Measurements from ENCODE around the gene C11orf24. TPM values are rescaled to one million over a fixed set of nuclear protein-coding genes. Genes with fewer than 3 reads are reported as not detected.

C11orf24 gene
- total RNA-seq, 1 experiment from 2014 or later, result 53.7 TPM

DNA sequence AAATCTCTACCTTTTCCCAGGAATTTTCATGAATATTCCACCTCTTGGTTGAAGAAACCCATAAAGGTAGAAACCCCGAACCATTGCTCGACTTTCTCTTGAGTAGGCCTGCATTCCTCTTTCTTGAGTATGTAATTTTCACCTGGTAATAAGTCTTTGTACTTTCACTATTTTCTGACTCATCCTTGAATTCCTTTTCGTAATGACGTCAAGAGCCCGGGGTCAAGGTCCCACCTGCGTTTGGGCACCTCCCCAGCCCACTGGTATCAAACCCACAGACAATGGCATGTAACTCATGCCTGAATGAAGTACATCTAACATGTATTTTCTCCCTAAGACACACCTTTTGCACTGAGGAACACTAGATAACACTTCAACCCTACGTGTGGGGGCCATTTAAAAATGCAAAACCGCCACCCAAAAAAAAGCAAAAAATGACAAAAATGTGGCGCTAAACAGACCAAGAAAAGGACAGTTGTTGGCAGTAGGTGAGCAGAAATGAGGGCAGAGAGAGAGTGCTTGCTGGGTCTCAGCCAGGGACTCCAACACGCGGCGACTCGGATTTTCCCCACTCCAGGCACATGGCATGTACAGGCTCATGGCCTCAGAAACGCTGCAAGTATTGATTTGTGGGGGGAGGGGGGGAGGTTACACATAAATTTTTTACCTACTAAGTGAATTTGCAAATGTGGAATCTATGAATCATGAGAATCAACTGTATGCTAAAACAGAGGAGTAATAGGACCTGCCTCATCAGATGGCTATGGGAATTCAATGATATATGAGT lies 4.1 kb upstream of the C11orf24 start:
- no peaks in the 10 kb centered on the region for H3K9me3 Mint-ChIP-seq
- ATAC-seq, result no peak
- no peaks in the 10 kb centered on the region for H3K27me3 Mint-ChIP-seq (ENCODE audit: low read depth)
- H3K4me1 Mint-ChIP-seq, result peaks cover 14% of the 10 kb centered on the region
- no peaks in the 10 kb centered on the region for H3K36me3 Mint-ChIP-seq
- TF ChIP-seq, protein P1, sequence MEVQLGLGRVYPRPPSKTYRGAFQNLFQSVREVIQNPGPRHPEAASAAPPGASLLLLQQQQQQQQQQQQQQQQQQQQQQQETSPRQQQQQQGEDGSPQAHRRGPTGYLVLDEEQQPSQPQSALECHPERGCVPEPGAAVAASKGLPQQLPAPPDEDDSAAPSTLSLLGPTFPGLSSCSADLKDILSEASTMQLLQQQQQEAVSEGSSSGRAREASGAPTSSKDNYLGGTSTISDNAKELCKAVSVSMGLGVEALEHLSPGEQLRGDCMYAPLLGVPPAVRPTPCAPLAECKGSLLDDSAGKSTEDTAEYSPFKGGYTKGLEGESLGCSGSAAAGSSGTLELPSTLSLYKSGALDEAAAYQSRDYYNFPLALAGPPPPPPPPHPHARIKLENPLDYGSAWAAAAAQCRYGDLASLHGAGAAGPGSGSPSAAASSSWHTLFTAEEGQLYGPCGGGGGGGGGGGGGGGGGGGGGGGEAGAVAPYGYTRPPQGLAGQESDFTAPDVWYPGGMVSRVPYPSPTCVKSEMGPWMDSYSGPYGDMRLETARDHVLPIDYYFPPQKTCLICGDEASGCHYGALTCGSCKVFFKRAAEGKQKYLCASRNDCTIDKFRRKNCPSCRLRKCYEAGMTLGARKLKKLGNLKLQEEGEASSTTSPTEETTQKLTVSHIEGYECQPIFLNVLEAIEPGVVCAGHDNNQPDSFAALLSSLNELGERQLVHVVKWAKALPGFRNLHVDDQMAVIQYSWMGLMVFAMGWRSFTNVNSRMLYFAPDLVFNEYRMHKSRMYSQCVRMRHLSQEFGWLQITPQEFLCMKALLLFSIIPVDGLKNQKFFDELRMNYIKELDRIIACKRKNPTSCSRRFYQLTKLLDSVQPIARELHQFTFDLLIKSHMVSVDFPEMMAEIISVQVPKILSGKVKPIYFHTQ (CRISPR knock-in tag; IDR thresholded peaks at IDR 0.05), result no peak
- TF ChIP-seq, protein P2, sequence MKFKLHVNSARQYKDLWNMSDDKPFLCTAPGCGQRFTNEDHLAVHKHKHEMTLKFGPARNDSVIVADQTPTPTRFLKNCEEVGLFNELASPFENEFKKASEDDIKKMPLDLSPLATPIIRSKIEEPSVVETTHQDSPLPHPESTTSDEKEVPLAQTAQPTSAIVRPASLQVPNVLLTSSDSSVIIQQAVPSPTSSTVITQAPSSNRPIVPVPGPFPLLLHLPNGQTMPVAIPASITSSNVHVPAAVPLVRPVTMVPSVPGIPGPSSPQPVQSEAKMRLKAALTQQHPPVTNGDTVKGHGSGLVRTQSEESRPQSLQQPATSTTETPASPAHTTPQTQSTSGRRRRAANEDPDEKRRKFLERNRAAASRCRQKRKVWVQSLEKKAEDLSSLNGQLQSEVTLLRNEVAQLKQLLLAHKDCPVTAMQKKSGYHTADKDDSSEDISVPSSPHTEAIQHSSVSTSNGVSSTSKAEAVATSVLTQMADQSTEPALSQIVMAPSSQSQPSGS (CRISPR knock-in tag; IDR thresholded peaks at IDR 0.05; ENCODE audit: borderline replicate concordance, low read depth), result no peak
- TF ChIP-seq, protein P3, sequence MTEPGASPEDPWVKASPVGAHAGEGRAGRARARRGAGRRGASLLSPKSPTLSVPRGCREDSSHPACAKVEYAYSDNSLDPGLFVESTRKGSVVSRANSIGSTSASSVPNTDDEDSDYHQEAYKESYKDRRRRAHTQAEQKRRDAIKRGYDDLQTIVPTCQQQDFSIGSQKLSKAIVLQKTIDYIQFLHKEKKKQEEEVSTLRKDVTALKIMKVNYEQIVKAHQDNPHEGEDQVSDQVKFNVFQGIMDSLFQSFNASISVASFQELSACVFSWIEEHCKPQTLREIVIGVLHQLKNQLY (CRISPR knock-in tag; IDR thresholded peaks at IDR 0.05), result no peak
- TF ChIP-seq, protein P4, sequence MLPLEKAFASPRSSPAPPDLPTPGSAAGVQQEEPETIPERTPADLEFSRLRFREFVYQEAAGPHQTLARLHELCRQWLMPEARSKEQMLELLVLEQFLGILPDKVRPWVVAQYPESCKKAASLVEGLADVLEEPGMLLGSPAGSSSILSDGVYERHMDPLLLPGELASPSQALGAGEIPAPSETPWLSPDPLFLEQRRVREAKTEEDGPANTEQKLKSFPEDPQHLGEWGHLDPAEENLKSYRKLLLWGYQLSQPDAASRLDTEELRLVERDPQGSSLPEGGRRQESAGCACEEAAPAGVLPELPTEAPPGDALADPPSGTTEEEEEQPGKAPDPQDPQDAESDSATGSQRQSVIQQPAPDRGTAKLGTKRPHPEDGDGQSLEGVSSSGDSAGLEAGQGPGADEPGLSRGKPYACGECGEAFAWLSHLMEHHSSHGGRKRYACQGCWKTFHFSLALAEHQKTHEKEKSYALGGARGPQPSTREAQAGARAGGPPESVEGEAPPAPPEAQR (CRISPR knock-in tag; IDR thresholded peaks at IDR 0.05), result no peak
- no peak for TF ChIP-seq PRRX2 (CRISPR knock-in tag; IDR thresholded peaks at IDR 0.05)
- TF ChIP-seq, protein P5, sequence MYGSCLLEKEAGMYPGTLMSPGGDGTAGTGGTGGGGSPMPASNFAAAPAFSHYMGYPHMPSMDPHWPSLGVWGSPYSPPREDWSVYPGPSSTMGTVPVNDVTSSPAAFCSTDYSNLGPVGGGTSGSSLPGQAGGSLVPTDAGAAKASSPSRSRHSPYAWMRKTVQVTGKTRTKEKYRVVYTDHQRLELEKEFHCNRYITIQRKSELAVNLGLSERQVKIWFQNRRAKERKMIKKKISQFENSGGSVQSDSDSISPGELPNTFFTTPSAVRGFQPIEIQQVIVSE (CRISPR knock-in tag; IDR thresholded peaks at IDR 0.05; ENCODE audit: borderline replicate concordance), result no peak
- TF ChIP-seq EMX1 (CRISPR knock-in tag; IDR thresholded peaks at IDR 0.05), result no peak
- TF ChIP-seq ZNF263 (CRISPR knock-in tag; IDR thresholded peaks at IDR 0.05; ENCODE audit: low read depth), result no peak
- TF ChIP-seq HMGA2 (CRISPR knock-in tag; IDR thresholded peaks at IDR 0.05), result no peak
- TF ChIP-seq, protein P6, sequence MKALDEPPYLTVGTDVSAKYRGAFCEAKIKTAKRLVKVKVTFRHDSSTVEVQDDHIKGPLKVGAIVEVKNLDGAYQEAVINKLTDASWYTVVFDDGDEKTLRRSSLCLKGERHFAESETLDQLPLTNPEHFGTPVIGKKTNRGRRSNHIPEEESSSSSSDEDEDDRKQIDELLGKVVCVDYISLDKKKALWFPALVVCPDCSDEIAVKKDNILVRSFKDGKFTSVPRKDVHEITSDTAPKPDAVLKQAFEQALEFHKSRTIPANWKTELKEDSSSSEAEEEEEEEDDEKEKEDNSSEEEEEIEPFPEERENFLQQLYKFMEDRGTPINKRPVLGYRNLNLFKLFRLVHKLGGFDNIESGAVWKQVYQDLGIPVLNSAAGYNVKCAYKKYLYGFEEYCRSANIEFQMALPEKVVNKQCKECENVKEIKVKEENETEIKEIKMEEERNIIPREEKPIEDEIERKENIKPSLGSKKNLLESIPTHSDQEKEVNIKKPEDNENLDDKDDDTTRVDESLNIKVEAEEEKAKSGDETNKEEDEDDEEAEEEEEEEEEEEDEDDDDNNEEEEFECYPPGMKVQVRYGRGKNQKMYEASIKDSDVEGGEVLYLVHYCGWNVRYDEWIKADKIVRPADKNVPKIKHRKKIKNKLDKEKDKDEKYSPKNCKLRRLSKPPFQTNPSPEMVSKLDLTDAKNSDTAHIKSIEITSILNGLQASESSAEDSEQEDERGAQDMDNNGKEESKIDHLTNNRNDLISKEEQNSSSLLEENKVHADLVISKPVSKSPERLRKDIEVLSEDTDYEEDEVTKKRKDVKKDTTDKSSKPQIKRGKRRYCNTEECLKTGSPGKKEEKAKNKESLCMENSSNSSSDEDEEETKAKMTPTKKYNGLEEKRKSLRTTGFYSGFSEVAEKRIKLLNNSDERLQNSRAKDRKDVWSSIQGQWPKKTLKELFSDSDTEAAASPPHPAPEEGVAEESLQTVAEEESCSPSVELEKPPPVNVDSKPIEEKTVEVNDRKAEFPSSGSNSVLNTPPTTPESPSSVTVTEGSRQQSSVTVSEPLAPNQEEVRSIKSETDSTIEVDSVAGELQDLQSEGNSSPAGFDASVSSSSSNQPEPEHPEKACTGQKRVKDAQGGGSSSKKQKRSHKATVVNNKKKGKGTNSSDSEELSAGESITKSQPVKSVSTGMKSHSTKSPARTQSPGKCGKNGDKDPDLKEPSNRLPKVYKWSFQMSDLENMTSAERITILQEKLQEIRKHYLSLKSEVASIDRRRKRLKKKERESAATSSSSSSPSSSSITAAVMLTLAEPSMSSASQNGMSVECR (CRISPR knock-in tag; IDR thresholded peaks at IDR 0.05; ENCODE audit: borderline replicate concordance), result no peak
- TF ChIP-seq NFE2L1 (CRISPR knock-in tag; IDR thresholded peaks at IDR 0.05), result no peak
- ChIA-PET POLR2A (no interaction called here), CTCF (interaction anchor here (0.8 kb wide), 1 partner anchor 22 kb away, joined by 4 read pairs; no protein-coding TSS in a partner anchor)
- H3K4me3 Mint-ChIP-seq, result no peak overlapping the region
- DNase-seq (ENCODE audit: low spot score), result no peak
- no peak overlapping the region for H3K27ac Mint-ChIP-seq

DNA sequence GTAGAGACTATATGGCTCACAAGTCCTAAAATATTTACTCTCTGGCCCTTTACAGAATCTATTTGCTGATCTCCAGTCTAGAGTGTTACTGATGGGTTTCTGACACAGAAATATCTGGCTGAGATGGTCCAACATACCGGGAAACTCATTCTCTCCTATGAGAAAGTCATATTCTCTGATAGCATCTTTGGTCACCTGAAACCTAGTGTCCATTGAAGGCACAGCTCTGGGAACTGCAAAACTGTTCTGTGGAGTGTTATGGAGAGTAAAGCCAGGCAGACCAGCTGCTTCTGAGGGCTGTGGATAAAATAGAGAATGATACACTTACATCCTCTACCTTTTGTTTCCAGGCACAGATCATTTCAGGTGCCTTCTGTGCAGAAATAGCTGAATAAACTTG lies 2.5 kb upstream of the C11orf24 start:
- POLR2A ChIA-PET, result interaction anchor here (0.7 kb wide), 1 partner anchor 25 kb away, joined by 5 read pairs; no protein-coding TSS in a partner anchor
- Mint-ChIP-seq H3K4me1 (peaks cover 21% of the 10 kb centered on the region), H3K36me3 (no peaks in the 10 kb centered on the region; the same call in 1 of the 2 replicates), H3K4me3 (peak overlapping the region; percentile 34), H3K9me3 (no peaks in the 10 kb centered on the region), H3K27me3 (ENCODE audit: low read depth) (no peaks in the 10 kb centered on the region), H3K27ac (no peak overlapping the region)
- ATAC-seq (no peak), DNase-seq (ENCODE audit: low spot score) (no peak)
- CTCF ChIA-PET, result interaction anchor here (1.3 kb wide), 1 partner anchor 24 kb away, joined by 4 read pairs; no protein-coding TSS in a partner anchor
- no peak for TF ChIP-seq SOX15 (CRISPR knock-in tag; IDR thresholded peaks at IDR 0.05)
- TF ChIP-seq OVOL2 (CRISPR knock-in tag; IDR thresholded peaks at IDR 0.05; ENCODE audit: borderline replicate concordance), result no peak
- no peak for TF ChIP-seq CREB1 (CRISPR knock-in tag; IDR thresholded peaks at IDR 0.05)
- no peak for TF ChIP-seq RORB (CRISPR knock-in tag; IDR thresholded peaks at IDR 0.05)
- no peak for TF ChIP-seq ZBTB21 (CRISPR knock-in tag; IDR thresholded peaks at IDR 0.05; ENCODE audit: borderline replicate concordance)
- TF ChIP-seq, protein P7, sequence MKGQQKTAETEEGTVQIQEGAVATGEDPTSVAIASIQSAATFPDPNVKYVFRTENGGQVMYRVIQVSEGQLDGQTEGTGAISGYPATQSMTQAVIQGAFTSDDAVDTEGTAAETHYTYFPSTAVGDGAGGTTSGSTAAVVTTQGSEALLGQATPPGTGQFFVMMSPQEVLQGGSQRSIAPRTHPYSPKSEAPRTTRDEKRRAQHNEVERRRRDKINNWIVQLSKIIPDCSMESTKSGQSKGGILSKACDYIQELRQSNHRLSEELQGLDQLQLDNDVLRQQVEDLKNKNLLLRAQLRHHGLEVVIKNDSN (CRISPR knock-in tag; IDR thresholded peaks at IDR 0.05), result no peak
- TF ChIP-seq, protein P8, sequence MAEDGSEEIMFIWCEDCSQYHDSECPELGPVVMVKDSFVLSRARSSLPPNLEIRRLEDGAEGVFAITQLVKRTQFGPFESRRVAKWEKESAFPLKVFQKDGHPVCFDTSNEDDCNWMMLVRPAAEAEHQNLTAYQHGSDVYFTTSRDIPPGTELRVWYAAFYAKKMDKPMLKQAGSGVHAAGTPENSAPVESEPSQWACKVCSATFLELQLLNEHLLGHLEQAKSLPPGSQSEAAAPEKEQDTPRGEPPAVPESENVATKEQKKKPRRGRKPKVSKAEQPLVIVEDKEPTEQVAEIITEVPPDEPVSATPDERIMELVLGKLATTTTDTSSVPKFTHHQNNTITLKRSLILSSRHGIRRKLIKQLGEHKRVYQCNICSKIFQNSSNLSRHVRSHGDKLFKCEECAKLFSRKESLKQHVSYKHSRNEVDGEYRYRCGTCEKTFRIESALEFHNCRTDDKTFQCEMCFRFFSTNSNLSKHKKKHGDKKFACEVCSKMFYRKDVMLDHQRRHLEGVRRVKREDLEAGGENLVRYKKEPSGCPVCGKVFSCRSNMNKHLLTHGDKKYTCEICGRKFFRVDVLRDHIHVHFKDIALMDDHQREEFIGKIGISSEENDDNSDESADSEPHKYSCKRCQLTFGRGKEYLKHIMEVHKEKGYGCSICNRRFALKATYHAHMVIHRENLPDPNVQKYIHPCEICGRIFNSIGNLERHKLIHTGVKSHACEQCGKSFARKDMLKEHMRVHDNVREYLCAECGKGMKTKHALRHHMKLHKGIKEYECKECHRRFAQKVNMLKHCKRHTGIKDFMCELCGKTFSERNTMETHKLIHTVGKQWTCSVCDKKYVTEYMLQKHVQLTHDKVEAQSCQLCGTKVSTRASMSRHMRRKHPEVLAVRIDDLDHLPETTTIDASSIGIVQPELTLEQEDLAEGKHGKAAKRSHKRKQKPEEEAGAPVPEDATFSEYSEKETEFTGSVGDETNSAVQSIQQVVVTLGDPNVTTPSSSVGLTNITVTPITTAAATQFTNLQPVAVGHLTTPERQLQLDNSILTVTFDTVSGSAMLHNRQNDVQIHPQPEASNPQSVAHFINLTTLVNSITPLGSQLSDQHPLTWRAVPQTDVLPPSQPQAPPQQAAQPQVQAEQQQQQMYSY (CRISPR knock-in tag; IDR thresholded peaks at IDR 0.05), result no peak

Data from WTC11 (cell line).